NCI-H524 treated with DMSO at 0.1 percent for 48 hours (cell line): ENCODE measurements around the gene RNF207.
"Not testable (repeated sequence)": the region's sequence is repeated elsewhere in the genome, so short reads cannot be mapped to it uniquely, and the experiment has no call there.

Experiments used
- DNase-seq: peaks from one replicate; lab custom pipeline; 2025; lab: John Stamatoyannopoulos, UW

RNF207 gene

DNA sequence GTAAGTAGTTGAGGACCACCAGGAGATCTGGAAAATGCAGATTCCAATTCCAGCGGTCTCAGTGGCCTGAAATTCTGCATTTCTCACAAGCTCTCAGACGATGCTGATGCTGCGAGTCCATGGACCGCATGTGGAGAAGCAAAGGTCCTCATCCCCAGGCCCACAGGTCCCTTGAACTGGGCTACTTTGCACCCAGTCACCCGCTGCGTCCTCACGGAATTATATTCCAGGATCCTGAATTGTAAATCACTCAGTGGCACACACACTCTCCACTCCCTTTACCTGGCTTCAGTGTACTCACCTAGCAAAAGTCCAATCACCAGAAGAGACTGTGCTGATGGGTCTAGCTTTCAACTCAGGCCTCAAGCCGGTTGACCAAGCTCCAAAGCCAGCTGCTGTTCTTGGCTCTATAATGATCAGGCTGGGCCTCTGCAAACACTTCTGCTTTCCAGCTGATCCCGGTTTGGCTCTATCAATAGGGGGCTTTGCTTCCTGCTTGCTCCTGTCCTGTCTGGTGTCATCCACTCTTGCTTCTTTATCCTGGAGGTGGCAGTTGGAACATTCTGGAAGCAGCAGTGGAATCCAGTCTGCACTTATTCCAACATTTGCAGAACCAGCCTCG is 5.6 kb upstream of the RNF207 start:
- no peak for DNase-seq

DNA sequence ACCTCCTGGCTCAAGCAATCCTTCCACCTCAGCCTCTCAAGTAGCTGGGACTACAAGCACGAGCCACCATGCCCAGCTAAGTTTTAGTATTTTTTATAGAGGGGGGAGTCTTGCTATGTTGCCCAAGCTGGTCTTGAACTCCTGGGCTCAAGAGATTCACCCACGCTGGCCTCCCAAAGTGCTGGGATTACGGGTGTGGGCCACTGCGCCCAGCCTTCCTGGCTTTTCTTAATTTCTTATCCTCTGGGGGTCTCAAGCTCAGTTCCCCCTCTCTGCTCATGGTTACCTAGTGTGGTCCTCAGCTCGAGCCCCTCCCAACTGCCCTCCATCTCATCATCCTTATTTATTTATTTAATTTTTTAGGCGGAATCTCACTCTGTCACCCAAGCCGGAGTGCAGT is 3.7 kb upstream of the RNF207 start:
- DNase-seq, result no peak

DNA sequence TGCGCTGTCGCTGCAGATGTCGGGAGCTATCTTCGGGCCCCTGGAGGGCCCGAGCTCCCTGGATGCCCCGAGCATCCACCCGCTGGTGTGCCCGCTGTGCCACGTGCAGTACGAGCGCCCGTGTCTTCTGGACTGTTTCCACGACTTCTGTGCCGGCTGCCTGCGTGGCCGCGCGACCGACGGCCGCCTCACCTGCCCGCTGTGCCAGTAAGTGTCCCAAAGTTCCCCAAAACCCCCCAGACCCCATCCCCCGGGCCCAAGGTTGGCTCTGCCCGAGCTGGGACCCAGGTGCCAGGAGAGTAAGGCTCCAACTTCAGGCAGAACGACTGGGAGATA is 569 bp downstream of the RNF207 start:
- no peak for DNase-seq

DNA sequence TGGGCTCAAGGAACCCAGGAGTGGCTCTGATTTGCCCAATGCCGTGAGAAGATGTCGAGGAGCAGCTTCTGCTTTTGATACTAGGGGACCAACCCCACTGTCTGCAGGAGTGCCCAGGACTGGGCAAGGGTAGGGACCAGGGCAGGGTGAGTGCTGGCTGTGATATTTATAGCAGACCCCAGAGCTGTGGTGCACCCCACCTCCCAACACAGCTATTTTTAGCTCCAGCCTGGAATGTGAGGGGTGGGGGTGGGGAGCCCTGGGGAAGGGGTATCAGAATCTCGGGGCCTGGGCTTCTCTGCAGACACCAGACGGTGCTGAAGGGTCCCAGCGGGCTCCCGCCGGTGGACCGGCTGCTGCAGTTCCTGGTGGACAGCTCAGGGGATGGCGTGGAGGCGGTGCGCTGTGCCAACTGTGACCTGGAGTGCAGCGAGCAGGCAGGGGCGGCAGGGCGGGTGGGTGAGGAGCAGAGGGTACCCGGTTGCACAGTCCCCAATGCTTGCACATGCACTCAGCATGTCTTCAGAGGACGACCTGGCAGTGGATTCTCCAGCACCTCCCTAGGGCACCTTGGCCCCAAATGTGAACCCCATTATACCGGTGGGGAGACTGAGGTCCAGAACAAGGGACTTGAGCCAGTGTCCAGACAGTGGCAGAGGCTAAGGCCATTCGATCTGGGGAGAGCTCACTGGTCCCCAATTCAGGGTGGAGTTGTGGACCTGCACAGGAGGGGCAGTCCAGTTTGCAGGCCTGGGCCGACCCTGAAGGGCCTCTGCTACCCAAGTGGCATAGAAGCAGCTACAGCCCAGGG is 1.4 kb downstream of the RNF207 start:
- no peak for DNase-seq

DNA sequence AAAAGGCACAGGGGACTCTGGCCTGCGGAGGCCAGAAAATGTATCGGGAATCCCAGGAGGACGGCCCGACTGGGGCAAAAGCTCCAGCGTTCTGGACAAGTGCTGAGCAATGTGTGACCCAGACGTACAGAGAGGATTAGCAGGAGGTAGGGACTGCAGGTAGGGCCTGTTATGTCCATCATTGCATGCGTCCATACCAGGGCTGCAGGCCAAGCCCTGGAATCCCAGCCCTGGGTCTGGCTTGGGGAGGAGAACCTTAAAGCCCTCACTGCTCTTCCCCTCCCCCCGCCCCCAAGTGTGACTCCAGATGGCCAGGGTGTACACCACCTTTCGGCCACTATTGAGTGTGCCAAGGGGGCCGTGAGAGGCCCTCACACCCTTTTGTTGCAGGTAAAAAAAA is 2.0 kb downstream of the RNF207 start:
- no peak for DNase-seq

DNA sequence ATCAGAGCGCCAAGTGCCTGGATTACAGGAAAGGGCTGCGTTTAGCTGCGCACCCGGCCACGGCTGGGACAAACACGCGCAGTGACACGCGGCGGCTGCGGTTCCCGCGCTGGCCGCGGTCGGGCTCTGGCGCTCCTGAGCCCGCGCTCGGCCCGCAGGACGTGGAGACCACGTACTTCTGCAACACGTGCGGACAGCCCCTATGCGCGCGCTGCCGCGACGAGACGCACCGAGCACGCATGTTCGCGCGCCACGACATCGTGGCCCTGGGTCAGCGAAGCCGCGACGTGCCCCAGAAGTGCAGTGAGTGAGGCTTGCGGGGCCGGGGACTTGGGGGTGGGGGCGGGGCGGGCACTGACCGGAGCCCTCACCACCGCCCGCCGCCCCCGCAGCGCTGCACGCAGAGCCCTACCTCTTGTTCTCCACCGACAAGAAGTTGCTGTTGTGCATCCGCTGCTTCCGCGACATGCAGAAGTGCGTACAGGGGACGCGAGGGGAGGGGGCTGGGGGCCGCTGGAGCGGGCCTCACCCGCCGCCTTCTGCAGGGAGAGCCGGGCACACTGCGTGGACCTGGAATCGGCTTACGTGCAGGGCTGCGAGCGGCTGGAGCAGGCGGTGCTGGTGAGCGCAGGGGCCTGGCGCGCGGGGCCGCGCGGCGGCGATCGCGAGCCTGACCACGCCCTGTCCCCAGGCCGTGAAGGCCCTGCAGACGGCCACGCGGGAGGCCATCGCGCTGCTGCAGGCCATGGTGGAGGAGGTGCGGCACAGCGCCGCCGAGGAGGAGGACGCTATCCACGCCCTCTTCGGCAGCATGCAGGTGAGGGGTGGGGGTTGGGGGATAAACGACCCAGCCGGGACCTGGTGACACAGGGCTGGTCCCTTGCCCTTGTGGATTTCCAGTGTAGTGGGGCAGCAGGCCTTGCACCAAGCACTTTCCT is 3.1 kb downstream of the RNF207 start:
- no peak for DNase-seq

DNA sequence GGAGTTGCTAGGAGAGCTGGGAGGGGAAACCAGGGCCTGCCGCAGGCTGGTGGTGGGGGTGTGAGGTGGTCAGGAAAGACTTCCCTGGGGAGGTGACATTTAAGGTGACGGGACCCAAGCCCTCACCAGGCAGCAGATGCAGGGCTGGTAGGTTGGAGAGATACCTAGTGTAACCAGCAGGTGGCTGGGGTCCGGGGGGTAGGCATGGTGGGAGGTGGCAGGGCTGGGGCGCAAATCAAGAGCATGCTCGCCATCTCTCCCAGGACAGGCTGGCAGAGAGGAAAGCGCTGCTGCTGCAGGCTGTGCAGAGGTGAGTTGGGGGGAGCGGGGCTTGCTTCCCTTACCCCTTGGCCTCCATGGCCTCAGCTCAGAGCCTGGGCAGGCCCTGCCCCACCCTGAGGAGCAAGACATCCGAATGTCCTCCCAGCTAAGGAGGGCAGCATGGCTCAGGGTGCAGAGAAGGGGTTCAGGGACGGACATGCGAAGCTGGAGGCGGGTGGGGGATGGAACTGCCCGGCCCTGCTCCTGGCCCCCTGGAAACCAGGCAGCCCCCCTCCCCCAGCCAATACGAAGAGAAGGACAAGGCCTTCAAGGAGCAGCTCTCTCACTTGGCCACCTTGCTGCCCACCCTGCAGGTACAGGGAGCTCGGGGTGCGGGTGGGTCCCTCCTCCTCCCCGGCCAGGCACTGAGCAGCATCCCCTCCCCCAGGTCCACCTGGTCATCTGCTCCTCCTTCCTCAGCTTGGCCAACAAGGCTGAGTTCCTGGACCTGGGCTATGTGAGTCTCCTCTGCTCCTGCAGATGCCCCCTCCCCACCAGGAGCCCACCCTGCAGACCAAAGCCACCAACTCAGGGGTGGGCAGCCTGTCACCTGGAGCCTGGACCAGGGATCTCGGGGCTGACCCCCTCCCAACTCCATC is 4.0 kb downstream of the RNF207 start:
- DNase-seq, result no peak

DNA sequence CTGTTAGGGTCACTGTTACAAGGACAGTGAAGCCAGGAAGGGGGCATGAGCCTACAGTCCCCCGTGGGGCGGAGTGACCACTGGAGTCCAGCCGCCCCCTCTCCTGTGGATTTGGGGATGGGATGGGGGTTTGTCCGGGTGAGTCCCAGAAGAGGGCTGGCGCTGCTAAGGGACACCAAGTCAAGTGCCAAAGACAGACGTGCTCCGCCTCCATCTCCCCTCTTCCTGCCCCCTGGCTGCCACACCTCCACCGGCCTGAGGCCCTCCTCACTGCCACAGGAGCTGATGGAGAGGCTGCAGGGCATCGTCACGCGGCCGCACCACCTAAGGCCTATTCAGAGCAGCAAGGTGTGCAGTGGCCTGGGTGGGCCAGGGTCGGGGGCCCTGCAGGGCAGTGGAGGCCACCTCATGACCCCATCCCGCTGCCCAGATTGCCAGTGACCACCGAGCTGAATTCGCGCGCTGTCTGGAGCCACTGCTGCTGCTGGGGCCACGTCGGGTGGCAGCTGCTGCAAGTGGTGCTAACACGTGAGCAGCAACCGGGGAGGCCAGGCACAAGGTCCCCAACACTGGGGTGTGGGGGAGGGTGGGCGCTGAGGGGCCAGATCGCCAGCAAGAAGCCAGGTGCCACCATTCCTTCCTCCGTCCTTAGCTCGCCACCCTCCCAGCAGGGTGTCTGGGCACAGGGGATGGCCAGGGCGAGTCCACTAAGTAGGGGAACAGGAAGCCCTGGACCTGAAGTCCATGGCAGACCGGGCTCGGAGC is 4.9 kb downstream of the RNF207 start:
- DNase-seq, result no peak

DNA sequence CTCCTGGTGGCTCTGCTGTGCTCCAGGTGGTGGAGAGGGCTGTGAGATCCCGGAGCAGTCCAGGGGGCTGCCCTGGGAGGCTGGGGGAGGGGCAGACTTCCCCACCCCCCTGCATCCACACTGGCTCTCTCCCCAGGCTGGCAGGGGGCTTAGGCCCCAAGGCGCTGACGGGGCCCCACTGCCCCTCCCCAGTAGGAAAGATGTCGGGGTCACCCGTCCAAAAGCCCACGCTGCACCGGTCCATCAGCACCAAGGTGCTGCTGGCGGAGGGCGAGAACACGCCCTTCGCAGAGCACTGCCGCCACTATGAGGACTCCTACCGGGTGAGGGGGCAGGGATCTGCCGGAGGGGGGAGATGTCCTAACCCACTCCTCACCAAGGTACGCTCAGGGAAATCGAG is 5.8 kb downstream of the RNF207 start:
- DNase-seq, result no peak

DNA sequence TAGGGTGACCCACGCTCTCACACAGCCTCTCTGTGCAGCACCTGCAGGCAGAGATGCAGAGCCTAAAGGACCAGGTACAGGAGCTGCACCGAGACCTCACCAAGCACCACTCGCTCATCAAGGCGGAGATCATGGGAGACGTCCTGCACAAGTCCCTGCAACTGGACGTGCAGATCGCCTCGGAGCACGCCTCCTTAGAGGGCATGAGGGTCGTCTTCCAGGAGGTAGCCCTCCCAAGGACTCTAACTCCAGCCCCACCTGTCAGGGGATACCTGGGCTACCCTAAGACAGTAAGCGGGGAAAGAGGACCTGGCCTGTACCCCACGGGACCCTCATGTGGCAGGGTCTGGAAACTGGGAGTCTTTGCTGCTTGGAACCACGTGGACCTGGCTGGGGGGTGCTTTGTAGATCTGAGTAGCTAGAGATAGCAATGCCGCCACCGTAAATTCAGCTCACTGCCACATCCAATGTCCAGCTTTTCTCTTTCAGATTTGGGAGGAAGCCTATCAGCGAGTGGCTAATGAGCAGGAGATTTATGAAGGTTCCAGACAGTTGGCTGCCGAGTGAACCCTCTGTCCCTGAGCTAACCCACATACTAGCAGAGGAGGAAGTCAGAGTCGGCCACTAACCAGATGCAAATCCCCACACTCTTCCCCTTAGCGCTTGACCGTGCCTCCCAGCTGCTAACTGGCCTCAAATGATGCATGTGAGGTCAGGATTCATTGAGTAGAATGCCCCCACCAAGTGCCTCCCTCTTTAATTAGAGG is 6.5 kb downstream of the RNF207 start:
- no peak for DNase-seq

DNA sequence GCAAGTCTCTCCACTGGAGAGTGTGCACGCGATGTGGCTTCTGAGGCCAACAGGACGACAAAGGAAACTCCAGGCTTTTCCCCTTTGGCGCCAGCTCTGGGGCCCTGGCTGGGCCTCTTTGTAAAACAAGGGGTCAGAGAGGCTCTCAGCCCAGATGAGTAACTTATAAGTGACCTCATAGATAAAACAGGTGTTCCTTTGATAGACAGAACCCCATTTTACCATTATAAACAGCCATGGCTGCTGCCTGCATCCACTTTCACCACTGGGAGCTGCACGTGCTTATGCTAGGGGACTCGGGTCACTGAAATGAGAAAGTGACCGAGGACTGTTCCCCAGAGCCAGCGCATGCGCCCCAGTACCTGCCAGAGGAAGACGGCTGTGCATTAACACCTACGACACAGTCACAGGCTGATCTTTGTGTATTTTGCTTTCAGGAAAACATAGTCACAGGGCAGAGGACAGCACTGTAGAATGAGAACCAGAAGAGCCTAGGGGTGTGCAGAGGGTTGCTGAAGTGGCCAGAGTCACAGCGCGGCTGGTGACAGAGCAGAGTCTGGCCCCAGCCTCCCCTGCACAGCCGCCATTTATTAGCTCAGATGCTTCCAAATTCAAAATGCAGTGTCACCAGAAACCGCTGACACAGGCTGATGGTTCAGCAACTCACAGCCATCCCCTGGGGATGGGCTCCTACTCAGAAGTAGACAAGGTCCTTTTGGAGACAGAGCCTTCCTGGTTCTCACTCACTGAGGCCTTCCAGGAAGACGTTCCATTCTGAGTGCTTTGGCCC is 12.7 kb downstream of the RNF207 start:
- DNase-seq, result no peak

DNA sequence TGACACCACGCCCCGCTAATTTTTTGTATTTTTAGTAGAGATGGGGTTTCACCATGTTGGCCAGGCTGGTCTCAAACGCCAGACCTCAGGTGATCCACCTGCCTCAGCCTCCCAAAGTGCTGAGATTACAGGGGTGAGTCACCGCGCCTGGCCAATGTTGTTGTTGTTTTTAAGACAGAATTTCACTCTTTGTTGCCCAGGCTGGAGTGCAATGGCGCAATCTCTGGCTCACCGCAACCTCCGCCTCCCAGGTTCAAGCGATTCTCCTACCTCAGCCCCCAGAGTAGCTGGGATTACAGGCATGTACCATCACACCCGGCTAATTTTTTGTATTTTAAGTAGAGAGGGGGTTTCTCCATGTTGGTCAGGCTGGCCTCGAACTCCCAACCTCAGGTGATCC is 13.7 kb downstream of the RNF207 start:
- not testable (repeated sequence) for DNase-seq

DNA sequence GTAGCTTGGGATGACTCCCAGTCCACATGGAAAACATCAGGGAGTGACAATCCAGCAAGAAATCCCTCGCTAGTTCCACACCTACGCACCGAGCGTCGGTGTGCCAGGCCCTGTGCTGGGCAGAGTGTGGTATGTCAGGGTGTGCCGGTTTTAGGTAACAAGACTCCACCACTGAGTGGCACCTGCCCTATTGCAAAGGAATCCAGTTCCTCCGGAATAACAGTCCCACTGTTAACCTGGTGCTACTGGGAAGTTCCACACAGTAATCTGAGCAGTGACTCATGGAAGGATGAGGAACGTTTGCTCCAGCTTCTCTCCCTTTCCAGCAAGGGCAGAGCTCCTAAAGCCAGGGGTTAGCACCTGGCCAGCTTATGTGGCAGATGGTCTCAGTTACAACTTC is 14.3 kb downstream of the RNF207 start:
- DNase-seq, result no peak

DNA sequence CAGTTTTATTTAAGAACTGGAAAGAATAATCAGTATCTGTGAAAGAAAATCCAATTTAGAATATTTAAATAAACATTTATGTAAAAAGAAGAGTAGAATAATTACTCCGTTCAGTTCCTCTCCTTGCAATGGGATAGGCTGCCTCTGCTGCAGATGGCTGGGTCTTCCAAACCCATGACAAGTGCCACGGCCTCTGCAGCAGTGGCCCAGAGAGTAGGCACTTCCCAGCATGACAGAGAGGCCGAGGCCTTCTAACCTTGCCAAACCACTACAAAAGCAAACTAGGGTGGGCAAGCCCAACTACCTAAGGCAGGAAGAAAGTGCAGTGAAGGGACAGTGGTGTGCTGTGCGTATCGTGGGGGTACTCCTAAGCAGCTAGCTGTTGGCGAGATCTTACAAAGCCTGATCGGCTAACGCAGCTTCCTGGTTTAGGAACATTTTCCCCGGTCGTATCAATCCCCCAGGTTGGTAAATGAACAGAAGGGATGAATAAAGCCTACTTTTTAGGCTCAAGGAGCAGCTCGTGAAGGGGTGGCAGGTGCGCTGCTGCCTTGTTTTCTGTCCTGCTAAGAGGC is 15.4 kb downstream of the RNF207 start:
- no peak for DNase-seq

DNA sequence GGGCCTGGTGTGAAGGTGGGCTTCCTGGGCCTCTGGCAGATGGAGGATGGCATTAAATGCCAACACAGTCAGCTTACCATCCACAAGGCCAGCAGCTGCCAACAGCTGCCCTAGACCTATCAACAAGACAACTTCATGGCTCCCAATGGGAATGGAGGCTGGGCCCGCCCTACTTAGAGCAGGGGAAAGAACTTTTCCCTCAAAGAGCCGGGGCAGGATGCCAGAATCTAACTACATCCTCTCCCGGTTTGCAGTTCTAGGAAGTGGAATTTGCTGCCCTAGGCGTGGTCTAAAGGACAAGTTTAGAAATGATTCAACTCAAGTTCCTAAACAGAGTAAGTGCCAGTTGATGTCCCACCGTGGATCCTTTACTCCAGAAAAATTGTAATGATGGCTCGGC is 16.7 kb downstream of the RNF207 start:
- DNase-seq, result no peak

DNA sequence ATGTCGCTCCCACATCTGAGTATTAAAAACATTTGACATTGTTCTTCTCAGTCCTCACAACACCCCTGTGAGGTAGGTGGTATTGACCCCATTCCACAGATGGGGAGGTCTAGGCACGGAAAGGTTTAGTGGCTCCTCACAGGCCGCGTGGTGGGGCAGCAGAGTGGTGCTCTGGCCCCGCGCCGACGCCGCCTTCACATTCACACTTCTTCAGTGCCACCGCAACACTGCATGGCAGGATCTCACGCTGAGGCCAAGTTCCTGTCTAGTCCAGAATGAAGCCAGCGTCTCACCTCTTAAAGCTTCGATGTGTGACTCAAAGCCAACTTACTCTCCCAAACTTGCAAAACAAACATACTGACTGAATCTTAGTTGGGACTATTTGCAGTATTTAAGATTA is 17.7 kb downstream of the RNF207 start:
- DNase-seq, result no peak

DNA sequence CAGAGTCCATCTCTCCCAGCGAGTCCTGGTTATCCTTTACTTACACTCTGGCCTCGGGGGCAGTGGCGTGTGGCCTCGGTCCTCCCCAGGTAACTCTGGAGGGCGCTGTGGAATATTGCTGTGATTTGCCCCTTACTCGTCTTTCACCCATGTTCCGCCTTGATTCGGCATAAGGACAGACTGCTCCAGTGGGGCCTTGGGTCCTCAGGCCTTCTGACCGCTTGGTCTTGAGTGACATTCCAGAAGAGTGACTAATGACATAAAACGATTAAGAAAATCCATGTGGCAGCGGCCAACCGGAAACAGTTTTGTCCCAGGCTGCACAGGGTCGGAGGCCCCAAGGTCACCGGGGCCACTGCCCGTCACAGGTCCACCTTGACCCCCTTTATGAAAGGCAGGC is 18.8 kb downstream of the RNF207 start:
- DNase-seq, result no peak

DNA sequence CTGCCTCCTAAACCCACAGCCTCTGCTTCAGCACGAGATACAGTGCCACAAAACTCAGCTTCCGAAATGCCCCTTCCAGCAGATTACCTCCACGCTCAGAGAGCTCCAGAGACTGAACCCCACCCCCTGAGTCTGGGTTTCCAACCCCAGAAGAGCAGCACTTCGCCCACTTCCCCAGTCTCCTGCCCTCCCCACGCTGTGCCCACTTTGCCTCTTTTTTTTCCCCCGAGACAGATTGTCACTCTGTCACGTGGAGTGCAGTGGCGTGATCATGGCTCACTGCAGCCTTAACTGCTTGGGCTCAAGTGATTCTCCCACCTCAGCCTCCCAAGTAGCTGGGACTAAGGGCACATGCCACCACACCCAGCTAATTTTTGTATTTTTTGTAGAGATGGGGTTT is 19.7 kb downstream of the RNF207 start:
- DNase-seq, result no peak

DNA sequence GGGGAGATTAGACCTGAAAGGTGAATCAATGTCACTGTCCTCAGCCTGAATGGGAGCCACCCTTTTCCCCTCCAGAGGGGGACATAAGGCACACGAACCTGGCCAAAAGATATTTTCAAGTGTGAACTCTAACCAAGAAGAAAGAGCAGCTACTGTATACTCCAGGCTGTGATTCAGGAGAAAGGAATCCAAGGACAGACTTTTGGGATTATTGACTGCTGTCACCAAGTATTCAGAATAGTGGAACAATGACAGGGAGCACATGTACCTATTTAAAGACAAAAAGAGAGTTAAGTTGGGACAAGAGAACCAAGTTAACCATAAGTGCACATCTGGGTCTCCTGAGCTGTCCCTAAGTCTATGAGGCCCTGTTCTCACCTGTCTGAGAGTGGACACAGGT is 27.5 kb downstream of the RNF207 start:
- no peak for DNase-seq
